GM23248 (cell line): Measurements from ENCODE around the gene ZNF32. TPM values are rescaled to one million over a fixed set of nuclear protein-coding genes. Genes with fewer than 3 reads are reported as not detected.
A peak's percentile ranks its signal among the peaks of the same experiment; 100 is the strongest.

Experiments
- DNase-seq: peaks from one replicate; pipeline ENCODE4 v3.0.0-alpha.2; 2015
- H2AFZ ChIP-seq: fragments of 200-600 bp; sonication (generic); 2 replicates; pipeline ENCODE4 v1.6.1; 2016; ENCODE audit warnings: antibody characterized with exemption
- H3F3A ChIP-seq: fragments of 200-600 bp; sonication (generic); 2 replicates; pipeline ENCODE4 v1.6.1; 2016; ENCODE audit warnings: mild to moderate bottlenecking, antibody characterized with exemption, mixed run types; ENCODE audit not compliant: insufficient read depth
- H3K27ac ChIP-seq: fragments of 200-600 bp; sonication (generic); 2 replicates; pipeline ENCODE4 v1.5.1; 2016; ENCODE audit warnings: mild to moderate bottlenecking
- H3K27me3 ChIP-seq: fragments of 200-600 bp; sonication (generic); replicated peaks from 2 replicates; pipeline ENCODE4 v1.6.1; 2016; ENCODE audit warnings: mild to moderate bottlenecking; ENCODE audit not compliant: insufficient read depth
- H3K36me3 ChIP-seq: fragments of 200-600 bp; sonication (generic); 2 replicates; pipeline ENCODE4 v1.6.1; 2016; ENCODE audit warnings: low read depth, mild to moderate bottlenecking
- H3K4me1 ChIP-seq: fragments of 200-600 bp; sonication (generic); 2 replicates; pipeline ENCODE4 v1.6.1; 2016; ENCODE audit warnings: mild to moderate bottlenecking; ENCODE audit not compliant: insufficient read depth
- H3K4me2 ChIP-seq: fragments of 200-600 bp; sonication (generic); one replicate; pipeline ENCODE4 v1.6.1; 2016; ENCODE audit warnings: mild to moderate bottlenecking; ENCODE audit not compliant: unreplicated experiment
- H3K4me3 ChIP-seq: fragments of 200-600 bp; sonication (generic); 2 replicates; pipeline ENCODE4 v1.5.1; 2016; ENCODE audit warnings: mild to moderate bottlenecking
- H3K79me2 ChIP-seq: fragments of 200-600 bp; sonication (generic); 2 replicates; pipeline ENCODE4 v1.6.1; 2016; ENCODE audit warnings: mild to moderate bottlenecking; ENCODE audit not compliant: insufficient read depth
- H3K9ac ChIP-seq: fragments of 200-600 bp; sonication (generic); 2 replicates; pipeline ENCODE4 v1.6.1; 2016; ENCODE audit warnings: mild to moderate bottlenecking
- H3K9me2 ChIP-seq: fragments of 200-600 bp; sonication (generic); 2 replicates; pipeline ENCODE4 v1.6.1; 2016; ENCODE audit warnings: mixed run types, mild to moderate bottlenecking, moderate library complexity; ENCODE audit not compliant: insufficient read depth
- H3K9me3 ChIP-seq: fragments of 200-600 bp; sonication (generic); one replicate; pipeline ENCODE4 v1.6.1; 2017; ENCODE audit warnings: low read depth
- H4K20me1 ChIP-seq: fragments of 200-600 bp; sonication (generic); 2 replicates; pipeline ENCODE4 v1.6.0; 2016; ENCODE audit not compliant: insufficient read depth
- EZH2 ChIP-seq: fragments of 200-600 bp; sonication (generic); IDR thresholded peaks from 2 replicates; pipeline ENCODE4 v1.6.1; 2018; ENCODE audit warnings: antibody characterized with exemption, mild to moderate bottlenecking; ENCODE audit not compliant: insufficient read depth, poor library complexity, severe bottlenecking
- EZH2phosphoT487 ChIP-seq: fragments of 200-600 bp; sonication (generic); IDR thresholded peaks from 2 replicates; pipeline ENCODE4 v1.6.1; 2018; ENCODE audit warnings: antibody characterized with exemption, moderate library complexity, mild to moderate bottlenecking, low read depth; ENCODE audit not compliant: insufficient read depth
- WGBS, 2 experiments: methylation state at CpG; one replicate each; pipeline ENCODE4 v1.1.6; 2015 to 2017; ENCODE audit warnings: low lambda C conversion rate in 2 of 2, low coverage in 1 of 2; ENCODE audit errors: missing lambda C conversion rate in 2 of 2; 5-methylcytosine and 5-hydroxymethylcytosine counted together
- in situ Hi-C: fragments of 300-500 bp; cut with MboI; formaldehyde crosslinking; loops from 2 replicates; pipeline ENCODE4 v1.15.0; 2020
- polyA plus RNA-seq: library from polyadenylated mRNA; unstranded; fragments of >200 nt; fragmentation: Nextera tagmentation; extraction: Ambion mirVana; gene quantifications from 2 replicates; pipeline ENCODE4 v1.2.1, GENCODE V29; 2016
- total RNA-seq: library from RNA; depleted of rRNA; stranded (reverse); fragments of >200 nt; shearing (Covaris generic); gene quantifications from 2 replicates; pipeline ENCODE4 v1.2.3, GENCODE V29; 2014

ZNF32 gene
- total and polyA plus RNA-seq, 2 experiments from 2014 or later = 24.6 to 42.1 TPM

- Histone ChIP-seq H3F3A (peaks cover 7% of the 10 kb centered on the region; the same call in 1 of the 2 replicates), H3K27ac (peak overlapping the region; percentile 25; the same call in 1 of the 2 replicates), H3K9me3 (no peaks in the 10 kb centered on the region), H3K9ac (no peak overlapping the region), H3K4me3 (no peak overlapping the region), H3K27me3 (no peaks in the 10 kb centered on the region), H3K4me1 (peaks cover 26% of the 10 kb centered on the region), H3K36me3 (no peaks in the 10 kb centered on the region), H3K79me2 (no peaks in the 10 kb centered on the region), H3K4me2 (peak overlapping the region; percentile 25), H3K9me2 (no peaks in the 10 kb centered on the region), H2AFZ (no peak overlapping the region), H4K20me1 (no peaks in the 10 kb centered on the region)
- no peak for TF ChIP-seq EZH2phosphoT487
- in situ Hi-C loops = no loop called here
- DNase-seq = peak; percentile 74
- WGBS, 2 experiments = 66 to 76% methylated on average over 2 of the region's 2 CpGs
Observed at GRCh38 chr10:43691485-43691884, 42.8 kb upstream of the ZNF32 start.

DNA sequence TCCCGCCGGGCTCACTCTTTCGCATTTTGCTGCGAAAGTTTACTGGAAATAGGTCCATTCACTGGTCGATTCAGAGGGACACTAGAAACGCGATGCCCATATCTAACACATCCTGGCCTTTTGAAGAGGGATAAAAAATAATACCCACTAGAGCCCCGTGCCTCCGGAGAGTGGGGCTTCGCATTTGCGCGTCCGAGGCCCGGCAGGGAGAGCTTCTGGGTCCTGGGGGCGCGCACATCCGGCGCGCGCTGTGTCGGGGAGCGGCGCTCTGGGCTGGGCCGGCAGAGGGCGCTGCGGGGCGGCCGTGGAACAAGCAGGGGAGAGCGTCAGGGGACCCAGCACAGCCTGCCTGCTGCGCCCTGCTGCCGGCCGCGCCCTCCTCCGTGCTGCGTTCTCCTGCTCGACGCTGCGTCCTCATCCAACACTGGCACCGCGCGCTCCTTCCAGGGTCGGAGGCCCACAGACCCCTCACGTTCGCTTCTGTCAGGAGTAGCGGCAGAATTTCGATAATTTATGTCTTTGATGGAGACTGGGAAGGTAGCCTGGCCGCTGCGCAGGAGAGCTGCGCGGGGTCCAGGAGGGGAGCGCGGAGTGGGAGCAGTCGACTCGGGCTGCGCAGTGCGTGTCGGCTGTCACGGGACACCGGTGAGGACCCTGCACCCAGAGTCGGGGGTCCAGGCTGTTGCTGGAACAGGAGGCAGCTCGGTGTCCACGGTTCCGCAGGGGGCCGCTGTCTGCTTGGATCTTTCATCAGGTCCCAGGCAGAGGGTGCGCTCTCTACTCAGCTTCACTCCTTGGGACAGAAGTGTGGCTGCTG lies 41.5 kb upstream of the ZNF32 start:
- peaks cover 8% of the 10 kb centered on the region; the same call in 1 of the 2 replicates for H3F3A ChIP-seq
- in situ Hi-C loops = no loop called here

GRCh38 chr10:43689618-43689954 lies 40.9 kb upstream of the ZNF32 start:
- Histone ChIP-seq H2AFZ (peak overlapping the region; percentile 97), H3K9me3 (no peaks in the 10 kb centered on the region), H3K4me3 (peak overlapping the region; percentile 89), H3K79me2 (no peaks in the 10 kb centered on the region), H3K27ac (no peak overlapping the region), H3K4me2 (peak overlapping the region; percentile 92), H3K9me2 (no peaks in the 10 kb centered on the region), H3K4me1 (peaks cover 26% of the 10 kb centered on the region), H3K36me3 (no peaks in the 10 kb centered on the region), H3F3A (peaks cover 14% of the 10 kb centered on the region), H4K20me1 (no peaks in the 10 kb centered on the region), H3K9ac (peak overlapping the region; percentile 80), H3K27me3 (no peaks in the 10 kb centered on the region)
- WGBS, 2 experiments = 20 to 37% methylated on average over 24 to 25 of the region's 25 CpGs
- in situ Hi-C loops = no loop called here
- peak; percentile 58 for DNase-seq
- TF ChIP-seq EZH2phosphoT487 (no peak), EZH2 (no peak)

More for the DNA sequence above, 41.5 kb upstream of the ZNF32 start:
- Histone ChIP-seq H3K4me1 (peaks cover 26% of the 10 kb centered on the region), H3K4me3 (peak overlapping the region; percentile 89), H2AFZ (peak overlapping the region; percentile 97), H3K9me3 (no peaks in the 10 kb centered on the region), H3K36me3 (no peaks in the 10 kb centered on the region), H3K27ac (peak overlapping the region; percentile 45), H3K4me2 (peak overlapping the region; percentile 92), H3K9me2 (no peaks in the 10 kb centered on the region), H3K9ac (peak overlapping the region; percentile 80), H3K79me2 (no peaks in the 10 kb centered on the region), H3K27me3 (no peaks in the 10 kb centered on the region), H4K20me1 (no peaks in the 10 kb centered on the region)
- TF ChIP-seq EZH2 (no peak), EZH2phosphoT487 (no peak)
- WGBS, 2 experiments = 2 to 3% methylated on average over 59 to 65 of the region's 65 CpGs
- peak; percentile 89 for DNase-seq

- Histone ChIP-seq H3K27me3 (no peaks in the 10 kb centered on the region), H3K4me3 (no peak overlapping the region), H3K9ac (no peak overlapping the region), H2AFZ (no peak overlapping the region; the same call in 1 of the 2 replicates), H4K20me1 (no peaks in the 10 kb centered on the region), H3K9me2 (no peaks in the 10 kb centered on the region), H3K36me3 (no peaks in the 10 kb centered on the region), H3K27ac (no peak overlapping the region), H3K4me1 (peaks cover 27% of the 10 kb centered on the region), H3K4me2 (no peak overlapping the region), H3K9me3 (no peaks in the 10 kb centered on the region), H3K79me2 (no peaks in the 10 kb centered on the region), H3F3A (peaks cover 18% of the 10 kb centered on the region)
- TF ChIP-seq EZH2 (no peak), EZH2phosphoT487 (no peak)
- in situ Hi-C loops = no loop called here
- no peak for DNase-seq
- WGBS, 2 experiments = 93% methylated on average over 3 to 25 of the region's 25 CpGs
Observed at GRCh38 chr10:43689007-43689491, 40.4 kb upstream of the ZNF32 start.
